ENCODE measurements around the gene KDM4C. TPM values are rescaled to one million over a fixed set of nuclear protein-coding genes. Genes with fewer than 3 reads are reported as not detected.
A peak's percentile ranks its signal among the peaks of the same experiment; 100 is the strongest.

The KDM4C gene
- total and polyA plus RNA-seq, 2 of the 13 experiments (the other 11 are each of a cell fraction or from before 2014, with no cell fraction given) = 19.4 to 23.6 TPM

DNA sequence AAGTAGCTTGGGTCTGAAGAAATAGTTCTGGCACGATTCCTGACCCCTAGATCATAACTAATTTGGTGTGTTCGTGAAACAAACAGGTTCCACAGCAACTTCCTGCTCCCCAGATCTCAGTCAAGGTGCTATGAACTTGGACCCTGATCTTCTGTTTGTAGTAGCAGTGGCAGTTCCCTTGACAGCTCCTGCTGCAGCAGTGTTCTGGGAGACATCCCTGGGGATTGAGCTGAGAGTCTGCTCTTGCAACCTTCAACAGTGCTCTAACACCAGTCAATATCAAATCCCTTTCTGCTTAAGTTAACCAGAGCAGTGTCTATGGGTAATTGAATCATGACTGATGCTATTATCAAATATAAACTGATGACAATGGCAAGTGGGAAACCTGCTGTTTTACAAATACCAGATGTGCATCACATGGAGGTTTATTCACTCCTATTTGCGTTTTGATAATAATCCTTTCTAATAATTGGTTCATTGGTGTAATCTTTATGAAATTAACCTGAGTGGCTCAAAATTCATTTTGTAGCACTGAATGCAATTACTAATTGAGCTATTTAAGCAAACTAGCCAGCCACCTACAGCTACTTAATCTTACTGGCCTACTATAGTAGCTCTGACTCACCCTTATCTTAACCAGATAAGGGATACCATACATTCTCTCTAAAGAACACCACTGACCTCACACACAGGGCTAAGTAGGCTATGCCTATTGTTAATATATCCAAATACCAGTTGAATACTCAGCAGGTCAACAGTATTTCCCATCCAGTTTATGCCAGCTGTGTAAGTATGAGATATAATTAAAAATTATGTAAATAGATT, 21.9 kb downstream of the KDM4C start (continued):
- TF ChIP-seq, protein P1, sequence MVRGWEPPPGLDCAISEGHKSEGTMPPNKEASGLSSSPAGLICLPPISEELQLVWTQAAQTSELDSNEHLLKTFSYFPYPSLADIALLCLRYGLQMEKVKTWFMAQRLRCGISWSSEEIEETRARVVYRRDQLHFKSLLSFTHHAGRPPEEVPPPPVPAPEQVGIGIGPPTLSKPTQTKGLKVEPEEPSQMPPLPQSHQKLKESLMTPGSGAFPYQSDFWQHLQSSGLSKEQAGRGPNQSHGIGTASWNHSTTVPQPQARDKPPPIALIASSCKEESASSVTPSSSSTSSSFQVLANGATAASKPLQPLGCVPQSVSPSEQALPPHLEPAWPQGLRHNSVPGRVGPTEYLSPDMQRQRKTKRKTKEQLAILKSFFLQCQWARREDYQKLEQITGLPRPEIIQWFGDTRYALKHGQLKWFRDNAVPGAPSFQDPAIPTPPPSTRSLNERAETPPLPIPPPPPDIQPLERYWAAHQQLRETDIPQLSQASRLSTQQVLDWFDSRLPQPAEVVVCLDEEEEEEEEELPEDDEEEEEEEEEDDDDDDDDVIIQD (CRISPR knock-in tag; IDR thresholded peaks at IDR 0.05; ENCODE audit: low read depth) = peak; percentile 32; the same call in 1 of the 2 replicates
- peak; percentile 65 for TF ChIP-seq PITX1 (CRISPR knock-in tag; IDR thresholded peaks at IDR 0.05)
- no peak for TF ChIP-seq DMAP1 (CRISPR knock-in tag; IDR thresholded peaks at IDR 0.05)
- no peak for TF ChIP-seq KLF15 (CRISPR knock-in tag; IDR thresholded peaks at IDR 0.05; ENCODE audit: borderline replicate concordance)
- TF ChIP-seq ERF (CRISPR knock-in tag; IDR thresholded peaks at IDR 0.05) = peak; percentile 37; the same call in 1 of the 2 replicates

DNA sequence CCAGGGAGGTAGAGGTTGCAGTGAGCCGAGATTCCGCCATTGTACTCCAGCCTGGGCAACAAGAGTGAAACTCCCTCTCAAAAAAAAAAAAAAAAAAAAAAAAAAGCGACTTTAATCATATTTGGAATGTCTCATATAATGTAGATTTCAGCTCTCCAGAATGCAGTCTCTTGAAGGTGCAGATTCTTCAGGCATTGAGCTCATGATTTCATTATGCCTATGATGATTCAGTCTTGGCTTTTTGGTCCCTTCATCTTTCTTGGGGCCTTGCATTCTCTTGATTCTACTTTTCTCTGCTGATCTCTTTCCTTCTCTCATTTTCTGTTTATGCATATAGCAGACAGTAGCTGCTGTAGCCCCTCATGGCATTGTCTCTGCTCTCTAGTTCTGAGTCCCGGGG, 22.9 kb downstream of the KDM4C start:
- no peak overlapping the region; a peak in 1 of 6 replicates for H3K4me3 ChIP-seq (replicated peaks in 1 of 3; ENCODE audit: insufficient read depth in 1 of 3, low read depth in 2 of 3, low read length in 3 of 3)

More for the DNA sequence above, 22.9 kb downstream of the KDM4C start:
- peak overlapping the region; percentile 83 for H3K27ac ChIP-seq (ENCODE audit: extremely low read length, insufficient read depth, low read length)
- no peak overlapping the region for H2AFZ ChIP-seq (ENCODE audit: low read length)
- ATAC-seq (no peak), FAIRE-seq (no peak), DNase-seq (ENCODE audit: low spot score) (no peak)
- peak overlapping the region; percentile 45; the same call in 1 of the 2 replicates for H3K9ac ChIP-seq (ENCODE audit: insufficient read depth, low read depth, low read length)
- WGBS (ENCODE audit: low lambda C conversion rate) = 83% methylated on average over 4 of the region's 4 CpGs
- in situ Hi-C loops (cut with HindIII; ENCODE audit: extremely low pct_ligation_motif_present, low pct_unique_long_range_greater_than_20kb) (no loop called here), intact Hi-C loops (cut with micrococcal nuclease; ENCODE audit: unreplicated experiment) (loop anchor here (1.0 to 2.0 kb wide), 2 partner anchors 24 to 99 kb away; partner anchors contain the start of gene KDM4C)
- TF ChIP-seq ZNF709 (CRISPR knock-in tag; IDR thresholded peaks at IDR 0.05) (no peak), ETS1 (CRISPR knock-in tag; IDR thresholded peaks at IDR 0.05) (no peak)
- TF ChIP-seq, protein P2, sequence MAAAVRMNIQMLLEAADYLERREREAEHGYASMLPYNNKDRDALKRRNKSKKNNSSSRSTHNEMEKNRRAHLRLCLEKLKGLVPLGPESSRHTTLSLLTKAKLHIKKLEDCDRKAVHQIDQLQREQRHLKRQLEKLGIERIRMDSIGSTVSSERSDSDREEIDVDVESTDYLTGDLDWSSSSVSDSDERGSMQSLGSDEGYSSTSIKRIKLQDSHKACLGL (CRISPR knock-in tag; IDR thresholded peaks at IDR 0.05) = no peak
- H3K4me2 ChIP-seq (ENCODE audit: low read depth, low read length) = peak overlapping the region; percentile 58
- H3K27me3 ChIP-seq (ENCODE audit: control insufficient read depth in 1 of 2, insufficient read depth in 2 of 2, low read length in 2 of 2) = no peaks in the 10 kb centered on the region
- peaks cover 92% of the 10 kb centered on the region for H3K4me1 ChIP-seq (ENCODE audit: insufficient read depth, low read length)
- POLR2A ChIA-PET = interaction anchor here (0.8 to 11.2 kb wide), 7 partner anchors 8 to 190 kb away, joined by 3 to 130 read pairs (median 4); partner anchors contain the start of gene KDM4C
- no peaks in the 10 kb centered on the region for H4K20me1 ChIP-seq (ENCODE audit: insufficient read depth, low read length)
- peaks cover 86% of the 10 kb centered on the region for H3K79me2 ChIP-seq (ENCODE audit: insufficient read depth, low read length)
- CTCF ChIA-PET (ENCODE audit: low intra/inter-chr PET ratio, low total read pairs) = no interaction called here
- BruUV-seq (replicated peaks) = no TSS peak
- H3K9me3 ChIP-seq (ENCODE audit: low read length) = no peaks in the 10 kb centered on the region
- H3K36me3 ChIP-seq (replicated peaks in 1 of 2; ENCODE audit: control insufficient read depth in 1 of 2, insufficient read depth in 2 of 2, low read length in 2 of 2) = no peaks in the 10 kb centered on the region
